Right lobe of liver (tissue), 4 donors: ENCODE measurements around the gene POLR1B.

ENCODE experiments used
- POLR2A ChIP-seq: fragments of 450-650 bp; IDR thresholded peaks from one replicate; pipeline ENCODE4 v1.6.1; 2017; ENCODE audit warnings: antibody characterized with exemption, mild to moderate bottlenecking
- TF ChIP-seq, protein P1 (sequence below), 4 donors: fragments of 200-600 bp in 3 of 4; fragments of 450-650 bp in 1 of 4; IDR thresholded peaks; one replicate each; pipeline versions ENCODE4 v1.5.1 to v1.8.0; 2016 to 2022; ENCODE audit warnings: antibody characterized with exemption in 4 of 4, mild to moderate bottlenecking in 2 of 4
- donor health status: DM: no; HTN: no; CAD: no.
- donor health status: DM: no; HTN: no; CAD: no.
- donor health status: DM: no; HTN: yes; CAD: no.

GRCh38 chr2:112523291-112523777 is 18.9 kb upstream of the POLR1B start:
- no peak for TF ChIP-seq POLR2A
- TF ChIP-seq, protein P1, sequence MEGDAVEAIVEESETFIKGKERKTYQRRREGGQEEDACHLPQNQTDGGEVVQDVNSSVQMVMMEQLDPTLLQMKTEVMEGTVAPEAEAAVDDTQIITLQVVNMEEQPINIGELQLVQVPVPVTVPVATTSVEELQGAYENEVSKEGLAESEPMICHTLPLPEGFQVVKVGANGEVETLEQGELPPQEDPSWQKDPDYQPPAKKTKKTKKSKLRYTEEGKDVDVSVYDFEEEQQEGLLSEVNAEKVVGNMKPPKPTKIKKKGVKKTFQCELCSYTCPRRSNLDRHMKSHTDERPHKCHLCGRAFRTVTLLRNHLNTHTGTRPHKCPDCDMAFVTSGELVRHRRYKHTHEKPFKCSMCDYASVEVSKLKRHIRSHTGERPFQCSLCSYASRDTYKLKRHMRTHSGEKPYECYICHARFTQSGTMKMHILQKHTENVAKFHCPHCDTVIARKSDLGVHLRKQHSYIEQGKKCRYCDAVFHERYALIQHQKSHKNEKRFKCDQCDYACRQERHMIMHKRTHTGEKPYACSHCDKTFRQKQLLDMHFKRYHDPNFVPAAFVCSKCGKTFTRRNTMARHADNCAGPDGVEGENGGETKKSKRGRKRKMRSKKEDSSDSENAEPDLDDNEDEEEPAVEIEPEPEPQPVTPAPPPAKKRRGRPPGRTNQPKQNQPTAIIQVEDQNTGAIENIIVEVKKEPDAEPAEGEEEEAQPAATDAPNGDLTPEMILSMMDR (IDR thresholded peaks at IDR 0.05): no peak
